Measurements from ENCODE around the gene FHOD1. TPM values are rescaled to one million over a fixed set of nuclear protein-coding genes. Genes with fewer than 3 reads are reported as not detected.

FHOD1 gene
- total RNA-seq, 1 donor from 2014 or later: 17.2 TPM

GRCh38 chr16:67234180-67234597 lies 13.1 kb downstream of the FHOD1 start:
- Histone ChIP-seq H3K9me3 (no peaks in the 10 kb centered on the region), H3K36me3 (peaks cover 0 to 74% of the 10 kb centered on the region in 2 donors), H3K4me3 (no peak overlapping the region), H3K4me1 (no peaks in the 10 kb centered on the region), H3K27ac (no peak overlapping the region), H3K27me3 (no peaks in the 10 kb centered on the region)
- DNase-seq (ENCODE audit: extremely low spot score in 2 of 2): no peak
- intact Hi-C loops (cut with DNase I): no loop called here
- TF ChIP-seq CTCF (IDR thresholded peaks at IDR 0.05) (no peak), POLR2AphosphoS5 (IDR thresholded peaks at IDR 0.05; ENCODE audit: insufficient read depth in 1 of 2, low read depth in 1 of 2) (no peak), POLR2A (IDR thresholded peaks at IDR 0.05) (no peak)

GRCh38 chr16:67233596-67233995 lies 13.7 kb downstream of the FHOD1 start:
- TF ChIP-seq CTCF (IDR thresholded peaks at IDR 0.05) (no peak), POLR2AphosphoS5 (IDR thresholded peaks at IDR 0.05; ENCODE audit: insufficient read depth in 1 of 2, low read depth in 1 of 2) (no peak), POLR2A (IDR thresholded peaks at IDR 0.05) (no peak)
- no peak for DNase-seq (ENCODE audit: extremely low spot score in 2 of 2)
- Histone ChIP-seq H3K27me3 (no peaks in the 10 kb centered on the region), H3K9me3 (no peaks in the 10 kb centered on the region), H3K27ac (no peak overlapping the region), H3K36me3 (peaks cover 0 to 80% of the 10 kb centered on the region in 2 donors), H3K4me1 (peaks cover 1% of the 10 kb centered on the region), H3K4me3 (no peak overlapping the region)
- intact Hi-C loops (cut with DNase I): no loop called here

- Histone ChIP-seq H3K4me1 (peaks cover 18% of the 10 kb centered on the region), H3K27me3 (no peaks in the 10 kb centered on the region), H3K4me3 (no peak overlapping the region), H3K36me3 (peaks cover 0 to 60% of the 10 kb centered on the region in 2 donors), H3K27ac (no peak overlapping the region), H3K9me3 (no peaks in the 10 kb centered on the region)
- TF ChIP-seq CTCF (IDR thresholded peaks at IDR 0.05) (no peak), POLR2A (IDR thresholded peaks at IDR 0.05) (no peak), POLR2AphosphoS5 (IDR thresholded peaks at IDR 0.05; ENCODE audit: insufficient read depth in 1 of 2, low read depth in 1 of 2) (no peak)
- DNase-seq (ENCODE audit: extremely low spot score in 2 of 2): no peak
- intact Hi-C loops (cut with DNase I): no loop called here
Observed at GRCh38 chr16:67230809-67231660, 16.2 kb downstream of the FHOD1 start.

GRCh38 chr16:67229906-67230808 lies 17.1 kb downstream of the FHOD1 start:
- Histone ChIP-seq H3K27me3 (no peaks in the 10 kb centered on the region), H3K27ac (no peak overlapping the region), H3K9me3 (no peaks in the 10 kb centered on the region), H3K36me3 (peaks cover 0 to 54% of the 10 kb centered on the region in 2 donors), H3K4me3 (no peak overlapping the region), H3K4me1 (peaks cover 21% of the 10 kb centered on the region)
- no peak for TF ChIP-seq POLR2AphosphoS5 (IDR thresholded peaks at IDR 0.05; ENCODE audit: insufficient read depth in 1 of 2, low read depth in 1 of 2)
- intact Hi-C loops (cut with DNase I): no loop called here
- DNase-seq (ENCODE audit: extremely low spot score in 2 of 2): no peak

GRCh38 chr16:67228905-67229304 lies 18.4 kb downstream of the FHOD1 start:
- H3K4me3 ChIP-seq: no peak overlapping the region
- no peaks in the 10 kb centered on the region for H3K27me3 ChIP-seq
- H3K27ac ChIP-seq: no peak overlapping the region
- peaks cover 0 to 46% of the 10 kb centered on the region in 2 donors for H3K36me3 ChIP-seq
- no peak for TF ChIP-seq POLR2A (IDR thresholded peaks at IDR 0.05)
- TF ChIP-seq CTCF (IDR thresholded peaks at IDR 0.05): no peak
- no peak for TF ChIP-seq POLR2AphosphoS5 (IDR thresholded peaks at IDR 0.05; ENCODE audit: insufficient read depth in 1 of 2, low read depth in 1 of 2)
- DNase-seq (ENCODE audit: extremely low spot score in 2 of 2): no peak
- intact Hi-C loops (cut with DNase I): no loop called here
- peaks cover 21% of the 10 kb centered on the region for H3K4me1 ChIP-seq
- no peaks in the 10 kb centered on the region for H3K9me3 ChIP-seq

Measured in vagina (tissue), 2 donors.